Kasumi-1 (cell line): ENCODE measurements around the gene NEURL4.

Source experiments
- DNase-seq, 2 experiments: peaks; one replicate each; lab custom pipeline; 2025; lab: John Stamatoyannopoulos, UW

The NEURL4 gene

DNA sequence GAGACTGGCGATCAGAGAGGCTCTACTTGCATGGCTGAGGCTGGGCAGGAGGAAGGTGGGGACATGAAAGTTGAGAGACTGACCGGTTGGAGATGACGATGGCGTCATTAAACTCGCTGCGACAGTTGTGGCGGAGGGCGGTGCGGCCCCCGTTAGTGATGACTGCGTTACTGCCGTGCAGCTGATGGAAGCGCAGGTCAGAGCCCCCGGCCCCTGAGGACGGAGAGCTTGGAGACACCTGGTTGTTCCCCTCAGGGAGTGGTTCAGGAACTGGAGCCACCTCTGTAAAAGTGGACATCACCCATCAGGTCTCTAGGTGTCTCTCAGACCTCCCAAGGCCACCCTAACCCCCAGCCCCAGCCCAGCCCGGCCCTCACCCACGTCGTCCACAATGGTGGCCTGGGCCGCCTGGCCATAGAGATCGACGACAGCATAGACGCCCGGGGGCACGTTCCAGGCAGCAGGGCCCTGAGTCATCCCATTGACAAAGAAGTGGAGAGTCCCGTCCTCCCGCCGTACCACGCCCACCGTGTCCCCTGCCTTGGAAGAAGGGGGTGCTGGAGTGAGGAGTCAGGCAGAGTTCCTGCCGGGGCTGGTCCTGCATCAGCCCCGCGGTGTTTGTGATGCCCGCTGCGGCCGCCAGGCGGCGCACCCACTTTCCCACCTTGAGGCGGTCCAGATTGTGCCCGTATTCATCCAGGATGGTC is 5.3 kb downstream of the NEURL4 start:
- DNase-seq = no peak

DNA sequence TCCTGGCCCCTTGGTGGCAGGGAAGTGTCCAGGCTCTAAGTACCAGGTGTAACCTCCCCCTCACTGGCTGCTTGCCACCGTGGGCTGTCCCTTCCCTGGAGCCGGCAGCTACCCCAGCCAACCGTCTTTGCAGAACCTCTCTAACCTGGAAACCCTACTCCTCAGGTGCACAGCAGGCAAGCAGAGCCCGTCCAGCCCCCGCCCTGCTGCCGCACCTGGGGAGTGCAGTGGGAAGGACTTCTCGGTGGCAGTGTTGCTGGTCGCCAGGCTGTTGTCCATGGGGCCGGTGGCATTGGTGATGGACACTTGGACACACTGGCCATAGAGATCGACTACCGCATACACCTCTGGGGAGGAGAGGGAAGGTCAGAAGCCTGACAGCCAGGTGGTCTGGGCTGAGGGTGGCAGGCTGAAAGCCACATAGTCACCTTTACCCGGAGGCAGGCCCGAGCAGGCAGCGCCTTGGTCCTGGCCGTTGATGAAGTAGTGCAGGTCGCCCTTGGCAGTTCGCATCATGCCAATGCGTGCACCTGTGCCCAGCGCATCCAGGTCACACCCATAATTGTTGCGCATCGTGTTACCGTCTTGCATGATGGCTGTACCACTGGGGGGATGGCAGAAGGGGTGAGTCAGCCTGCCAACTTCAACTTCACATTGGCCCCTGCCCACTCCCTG is 6.5 kb downstream of the NEURL4 start:
- no peak for DNase-seq

DNA sequence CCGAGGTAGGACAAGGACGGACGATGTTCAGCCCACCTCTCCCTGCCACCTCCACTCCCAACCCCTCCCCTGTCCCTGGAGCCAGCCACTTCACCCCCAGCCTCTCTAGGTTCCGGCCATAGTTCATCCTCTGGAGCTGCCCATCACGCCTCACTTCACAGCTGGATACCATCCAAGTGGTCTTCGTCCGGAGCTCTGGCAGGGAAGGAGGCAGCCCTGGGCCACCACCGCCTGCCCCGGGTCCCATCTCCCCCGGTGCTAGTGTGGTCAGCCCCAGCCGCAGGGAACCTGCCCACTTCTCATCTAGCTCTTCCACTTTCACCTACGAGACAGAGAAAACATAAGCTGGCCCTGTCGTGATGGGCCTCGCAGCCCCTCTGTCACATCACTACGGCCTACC is 7.7 kb downstream of the NEURL4 start:
- DNase-seq = no peak

DNA sequence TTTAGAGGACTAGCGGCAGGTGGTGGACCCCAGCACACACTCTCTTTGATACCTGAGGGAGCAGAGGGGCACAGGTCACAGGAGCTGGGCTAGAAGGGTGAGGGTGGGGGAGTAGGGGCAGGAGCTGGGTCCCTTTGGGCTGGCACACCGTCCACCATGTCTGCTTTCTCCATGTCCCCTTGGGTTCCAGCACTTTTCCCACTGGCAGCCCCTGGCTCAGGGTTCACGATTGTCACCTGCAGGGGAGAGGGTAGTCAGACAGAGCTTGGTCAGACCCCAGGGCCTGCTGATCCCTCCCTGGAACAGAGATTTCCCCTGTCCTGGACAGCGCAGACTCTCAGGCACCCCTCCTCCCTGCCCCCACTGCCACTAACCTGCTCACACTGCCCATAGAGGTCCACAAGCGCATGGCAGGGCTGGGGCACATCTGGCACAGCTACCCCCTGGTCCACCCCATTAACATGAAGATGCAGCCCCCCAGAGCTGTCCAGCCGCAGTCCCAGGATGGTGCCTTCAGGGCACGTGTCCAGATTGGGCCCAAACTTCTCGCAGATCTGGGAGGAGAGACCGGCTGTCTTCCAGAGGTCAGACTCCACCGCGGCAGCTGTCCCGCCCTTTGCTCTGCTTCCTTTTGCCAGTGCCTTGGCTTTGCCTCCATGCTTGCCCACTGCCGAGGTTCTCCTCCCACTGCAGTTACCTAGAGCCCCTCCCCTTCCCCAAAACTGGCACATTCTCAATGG is 10.8 kb downstream of the NEURL4 start:
- DNase-seq = no peak

DNA sequence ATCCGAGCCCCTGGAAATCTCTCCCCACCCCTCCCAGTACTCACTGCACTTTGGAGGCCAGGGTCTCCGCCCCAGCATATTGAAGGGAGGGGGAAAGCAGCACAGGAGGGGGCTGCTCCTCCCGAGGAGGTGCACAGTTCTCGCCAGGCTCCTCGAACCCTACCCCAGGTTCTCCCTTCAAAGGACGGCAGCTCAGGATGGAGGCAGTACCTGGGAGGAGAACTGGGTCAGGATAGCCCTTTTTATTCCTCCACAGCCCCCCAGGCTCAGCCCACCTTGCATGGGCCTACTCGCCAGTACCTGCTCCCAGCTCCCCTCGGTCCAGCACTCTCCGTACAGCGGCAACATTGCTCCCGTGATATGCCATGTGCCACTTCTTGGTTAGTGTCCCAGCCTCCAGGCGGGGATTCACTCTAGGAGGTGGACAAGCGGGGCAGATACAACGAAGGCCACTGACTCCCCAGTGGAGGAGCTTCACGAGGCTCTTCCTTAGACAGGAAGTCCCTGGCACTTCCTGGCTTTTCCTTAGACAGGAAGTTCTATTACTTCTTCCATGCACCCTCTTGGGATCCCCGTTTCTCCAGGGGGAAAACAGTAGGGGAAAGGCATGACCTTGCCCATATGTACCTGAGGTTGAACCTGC is 11.9 kb downstream of the NEURL4 start:
- DNase-seq = no peak

DNA sequence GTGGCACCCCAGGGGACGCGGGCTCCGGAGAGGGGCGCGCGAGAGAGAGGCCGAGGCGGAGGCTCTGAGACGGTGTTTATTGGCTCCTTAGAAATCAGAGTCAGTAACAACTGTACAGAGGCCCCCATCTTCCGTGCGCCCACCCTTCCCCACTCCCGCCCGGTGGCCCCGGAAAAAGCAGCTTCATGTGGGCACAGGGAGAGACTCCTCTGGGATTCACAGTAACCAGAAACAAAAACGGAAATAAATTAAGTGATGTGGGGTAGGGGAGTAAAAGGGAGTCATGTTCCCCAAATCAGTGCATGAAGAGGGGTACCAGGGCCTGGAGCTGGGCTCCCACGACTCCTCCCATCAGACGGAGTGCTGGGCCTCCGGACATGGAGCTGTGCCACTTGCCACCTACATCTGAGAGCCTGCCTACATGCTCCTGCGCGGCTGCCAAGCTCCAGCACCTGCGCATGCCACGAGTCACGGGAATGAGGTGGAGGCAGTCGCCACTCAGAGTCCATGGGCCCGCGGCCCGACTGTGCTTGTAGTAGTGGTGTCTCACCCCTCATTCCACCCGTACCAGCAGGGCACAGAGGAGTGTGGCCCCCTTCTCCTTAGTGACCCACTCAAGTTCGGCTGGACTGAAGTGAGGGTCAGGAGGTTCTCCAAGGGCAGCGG is 13.4 kb downstream of the NEURL4 start:
- no peak for DNase-seq

DNA sequence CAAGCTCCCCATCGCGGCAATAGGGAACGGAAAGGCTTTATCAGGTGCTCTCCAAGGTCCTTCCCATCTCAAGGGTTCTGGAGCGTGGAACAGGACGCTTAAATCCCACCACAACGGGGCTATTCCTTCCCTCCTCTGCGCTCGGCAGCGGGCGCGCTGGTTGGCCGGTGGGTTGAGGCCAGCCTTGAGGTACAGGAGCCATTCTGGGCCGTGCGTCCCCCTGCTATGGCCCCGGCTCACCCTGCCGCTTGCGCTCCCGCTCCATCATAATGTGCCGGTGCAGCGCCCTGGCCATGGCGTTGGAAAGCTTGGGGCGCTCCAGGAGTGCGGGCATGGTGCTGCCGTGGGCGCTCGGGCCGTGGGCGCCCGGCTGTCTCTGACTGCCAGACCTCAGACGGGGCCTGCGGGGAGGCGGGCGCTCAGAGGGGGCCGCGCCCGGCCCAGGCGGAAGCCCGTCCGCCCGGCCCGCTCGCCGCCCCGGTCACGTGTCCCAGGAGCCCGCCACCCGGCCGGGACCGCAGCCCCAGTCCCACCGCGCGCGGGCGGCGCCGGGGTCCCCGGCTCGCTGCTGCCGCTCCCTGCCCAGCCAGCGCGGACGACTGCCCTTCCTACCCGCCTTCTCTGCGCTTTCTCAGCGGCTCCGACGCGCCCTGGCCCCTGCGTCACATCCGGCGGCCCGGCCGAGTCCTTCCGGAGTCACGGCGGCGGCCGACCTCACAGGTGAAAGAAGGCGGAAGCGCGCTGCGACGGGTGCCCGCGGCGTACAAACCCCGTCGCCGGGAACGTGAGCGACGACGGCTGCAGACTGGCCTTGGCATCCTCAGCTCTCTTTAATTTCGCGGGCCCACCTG is 14.2 kb downstream of the NEURL4 start, which contains the start of gene GPS2:
Gene GPS2 (minus strand): TSS at position 642 of the 851 bp plus-strand sequence. CDS start 308 bp downstream, at position 334.
- DNase-seq = peak; percentile 39 to 45

DNA sequence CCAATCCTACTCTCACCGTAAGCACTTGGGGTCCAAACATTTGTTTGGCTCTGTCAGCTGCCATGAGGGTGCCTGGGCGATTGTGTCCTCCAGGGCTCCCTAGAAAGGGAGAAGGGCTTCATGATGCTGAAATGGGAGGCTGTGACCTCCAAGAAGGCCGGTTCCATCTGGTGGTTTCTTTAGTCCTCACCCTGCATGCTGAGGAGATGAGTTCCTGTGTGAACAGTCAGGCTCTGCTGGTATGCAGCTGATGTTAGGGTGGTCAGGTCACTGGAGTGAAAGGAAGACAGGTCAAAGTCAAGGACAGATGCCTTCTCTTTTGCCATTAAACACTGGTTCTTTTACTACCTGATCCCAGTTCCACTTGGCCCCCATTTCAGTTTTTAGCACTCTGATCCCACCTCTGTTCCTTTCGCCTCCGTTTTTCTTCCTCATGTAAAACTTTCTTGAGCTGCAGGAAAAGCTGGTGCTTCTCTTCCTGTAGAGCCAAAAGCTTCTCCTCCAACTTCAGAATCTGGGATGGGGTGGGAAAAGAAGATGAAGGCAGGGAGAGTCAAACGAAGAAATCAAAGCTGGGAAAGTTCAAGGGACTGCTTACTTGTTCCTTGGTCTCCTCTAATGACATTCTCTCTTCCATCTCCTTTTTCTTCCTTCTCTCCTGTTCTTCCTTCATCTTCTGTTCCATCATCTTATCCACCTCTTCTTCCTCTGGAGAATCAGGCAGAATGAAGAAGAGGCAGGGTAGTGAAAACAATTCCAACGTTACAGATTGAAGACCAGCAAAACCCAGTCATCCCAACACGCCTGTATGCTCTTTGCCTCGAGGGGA is 15.0 kb downstream of the NEURL4 start:
- DNase-seq = no peak

DNA sequence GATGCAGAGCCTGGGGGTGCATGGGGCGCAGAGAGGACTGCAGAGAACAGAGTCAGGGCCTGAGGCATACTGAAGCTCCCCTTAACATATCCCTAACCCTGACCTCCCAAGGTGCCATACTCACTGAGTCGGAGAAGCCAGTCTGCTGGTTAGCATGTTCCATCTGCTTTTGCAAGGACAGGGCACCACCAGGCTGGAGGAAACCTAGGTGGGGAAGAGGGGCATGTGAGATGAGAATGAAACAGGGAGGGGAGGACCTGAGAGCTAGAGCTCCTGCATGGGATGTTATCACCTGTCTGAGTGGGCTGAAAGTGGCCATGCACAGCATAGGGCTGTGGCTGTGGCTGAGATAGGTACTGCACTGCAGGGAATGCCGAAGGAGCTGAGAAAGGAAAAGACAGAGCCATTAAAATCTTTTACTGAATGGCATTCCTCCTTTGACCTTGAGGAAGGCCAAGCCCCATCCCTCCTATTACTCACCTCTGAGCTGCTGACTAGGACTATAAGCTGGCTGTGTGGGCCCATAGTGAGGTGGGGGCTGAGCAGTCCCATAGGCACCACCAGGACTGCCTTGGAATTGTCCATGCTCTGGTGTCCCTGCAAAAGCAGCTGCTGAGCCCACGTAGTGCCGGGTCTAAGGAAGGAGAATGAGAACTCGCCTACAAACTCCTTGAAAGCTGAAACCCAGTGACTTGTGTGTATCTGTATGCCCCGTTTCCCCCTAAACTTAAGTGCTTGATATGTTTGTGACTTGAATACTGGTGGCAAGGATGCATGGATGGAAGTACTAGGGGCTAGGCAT is 15.8 kb downstream of the NEURL4 start:
- no peak for DNase-seq

DNA sequence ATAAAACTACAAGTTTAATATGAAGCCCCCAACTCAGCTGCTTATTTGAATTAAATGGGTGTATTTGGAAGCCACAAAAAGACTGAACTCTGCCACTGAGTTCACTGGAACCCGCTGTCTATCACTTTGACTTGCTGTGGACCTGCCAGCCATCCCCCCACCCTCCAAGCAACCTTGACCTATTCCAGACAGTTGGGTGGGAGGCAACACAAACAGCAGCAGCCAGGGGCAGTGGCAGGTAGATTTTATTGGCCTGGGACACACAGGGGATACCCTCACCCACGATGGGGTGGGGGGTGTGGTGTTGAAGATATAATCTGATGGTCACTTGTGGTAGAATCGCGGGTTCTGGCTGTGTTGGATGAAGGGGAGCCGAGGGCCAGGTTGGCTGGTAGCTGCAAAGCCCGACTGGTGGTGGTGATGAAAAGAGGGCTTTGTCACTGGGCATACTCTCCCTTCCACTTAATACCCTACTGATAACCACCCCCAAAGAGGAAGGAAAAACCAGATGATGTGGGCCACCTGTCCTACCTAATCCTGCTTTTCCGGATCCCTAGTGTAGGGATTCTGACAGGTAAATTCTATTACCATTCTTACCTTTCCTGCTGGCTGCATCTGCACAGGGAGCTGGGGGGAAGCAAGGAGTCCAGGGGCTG is 16.6 kb downstream of the NEURL4 start:
- no peak for DNase-seq

DNA sequence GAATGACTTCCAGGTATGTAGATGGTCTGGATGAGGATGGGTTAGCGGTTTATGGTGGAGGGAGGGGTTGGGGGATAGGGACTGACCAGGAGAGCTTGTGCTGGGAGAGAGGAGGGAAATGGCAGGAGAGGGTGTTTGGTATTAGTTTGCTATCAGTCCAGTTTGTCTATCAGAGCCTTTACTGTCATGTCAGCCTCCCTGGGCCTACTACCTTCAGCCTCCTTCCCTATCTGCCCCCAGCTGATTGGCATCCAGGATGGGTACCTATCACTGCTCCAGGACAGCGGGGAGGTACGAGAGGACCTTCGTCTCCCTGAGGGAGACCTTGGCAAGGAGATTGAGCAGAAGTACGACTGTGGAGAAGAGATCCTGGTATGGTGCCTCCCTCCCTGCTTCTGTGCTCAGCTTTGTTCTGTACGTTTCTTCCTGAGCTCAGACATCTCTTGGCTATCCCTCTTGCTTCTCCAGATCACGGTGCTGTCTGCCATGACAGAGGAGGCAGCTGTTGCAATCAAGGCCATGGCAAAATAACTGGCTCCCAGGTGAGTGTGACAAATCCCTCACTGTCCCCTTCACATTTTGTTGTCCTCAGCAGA is 17.9 kb downstream of the NEURL4 start:
- DNase-seq = no peak

DNA sequence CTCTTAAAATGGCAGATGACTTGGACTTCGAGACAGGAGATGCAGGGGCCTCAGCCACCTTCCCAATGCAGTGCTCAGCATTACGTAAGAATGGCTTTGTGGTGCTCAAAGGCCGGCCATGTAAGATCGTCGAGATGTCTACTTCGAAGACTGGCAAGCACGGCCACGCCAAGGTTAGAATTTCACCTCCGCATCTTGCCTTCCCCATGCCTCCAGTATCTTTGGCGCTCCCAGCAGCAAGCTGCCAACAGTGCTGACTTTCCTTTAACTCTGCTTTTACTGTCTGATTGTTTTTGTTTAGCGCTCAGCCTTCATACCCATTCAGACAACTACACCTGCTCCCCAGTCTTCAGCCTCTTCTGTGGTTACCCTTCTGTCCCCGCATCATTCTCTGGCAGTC is 19.5 kb downstream of the NEURL4 start:
- DNase-seq = no peak

DNA sequence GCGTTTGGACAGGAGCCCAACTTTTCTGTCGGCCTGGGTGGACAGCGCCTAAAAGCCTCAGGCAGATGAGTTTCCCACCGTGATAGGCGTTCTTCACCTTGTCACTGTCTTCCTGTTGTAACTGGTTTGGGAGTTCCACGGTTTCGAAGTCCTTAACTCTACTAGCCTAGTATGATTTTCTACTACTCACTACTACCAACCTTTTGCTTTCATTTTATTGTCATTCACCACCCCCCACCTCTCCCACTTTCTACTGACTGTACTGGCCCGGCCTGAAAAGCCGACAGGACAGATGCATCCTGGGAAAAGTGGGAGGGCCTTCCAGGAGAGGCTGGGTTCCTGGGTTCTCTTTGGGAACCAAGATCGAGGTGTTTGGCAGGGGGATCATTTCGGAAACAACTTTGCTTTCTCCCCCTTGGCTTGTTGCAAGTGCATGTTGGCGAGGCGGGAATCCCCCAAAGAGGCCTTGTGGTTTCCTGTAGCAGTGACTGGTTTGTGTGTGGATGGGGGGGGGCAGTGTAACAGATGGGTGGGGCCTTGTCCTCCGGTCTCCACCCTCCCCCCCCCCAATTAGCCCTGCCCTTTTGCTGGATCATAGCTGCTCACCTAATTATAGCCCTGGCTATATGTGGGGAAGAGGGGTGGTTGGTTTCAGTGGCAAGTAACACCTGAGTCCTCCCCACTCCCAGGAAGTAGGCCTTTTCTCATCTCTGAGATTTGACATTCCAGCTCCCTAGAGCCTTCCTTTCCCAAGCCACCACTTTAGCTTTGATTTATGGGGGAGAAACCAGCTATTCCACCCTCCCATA is 20.3 kb downstream of the NEURL4 start:
- DNase-seq = peak; percentile 44 to 49

DNA sequence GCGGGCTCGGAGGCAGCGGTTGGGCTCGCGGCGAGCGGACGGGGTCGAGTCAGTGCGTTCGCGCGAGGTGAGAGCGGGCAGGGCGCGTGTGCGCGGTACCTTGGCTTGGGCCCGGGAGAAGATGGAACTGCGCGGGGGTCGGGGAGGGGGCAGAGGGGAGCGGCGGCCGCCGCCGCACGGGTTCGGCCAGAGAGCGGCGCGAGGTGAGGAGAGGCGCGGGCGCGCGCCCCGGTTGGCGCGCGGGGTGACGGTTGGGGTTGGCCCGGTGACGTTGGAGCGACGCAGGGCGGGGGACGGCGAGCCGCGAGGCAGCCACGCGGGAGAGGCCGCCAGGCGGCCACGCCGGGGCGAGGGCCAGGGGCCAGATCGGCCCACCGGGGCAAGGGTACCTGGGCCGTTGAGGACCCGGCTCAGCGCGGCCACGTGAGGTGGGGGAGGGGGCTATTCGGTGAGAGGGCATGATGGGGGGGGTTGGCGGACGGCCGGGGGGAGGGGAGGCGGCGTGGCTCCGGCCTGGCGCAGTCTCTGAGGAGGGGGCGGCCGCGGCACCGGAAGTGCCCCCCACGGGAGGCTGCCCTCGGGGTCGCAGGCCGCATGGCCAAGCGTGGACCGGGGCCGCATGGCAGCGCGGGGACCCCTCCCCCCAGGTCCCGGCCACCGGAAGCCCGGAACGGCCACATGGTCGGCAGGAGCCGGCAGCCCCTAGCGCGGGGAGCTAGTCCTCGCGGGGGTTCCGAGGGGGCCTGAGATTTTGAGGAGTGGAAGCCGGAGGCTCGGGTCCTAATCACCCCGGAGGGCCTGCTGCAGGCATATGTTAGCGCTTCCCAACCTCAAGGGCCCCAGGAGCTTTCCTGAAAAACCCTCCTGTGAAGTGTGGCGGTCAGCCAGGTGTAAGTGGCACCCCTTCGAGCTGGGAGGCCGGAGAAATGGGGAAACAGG is 21.2 kb downstream of the NEURL4 start:
- DNase-seq = no peak

DNA sequence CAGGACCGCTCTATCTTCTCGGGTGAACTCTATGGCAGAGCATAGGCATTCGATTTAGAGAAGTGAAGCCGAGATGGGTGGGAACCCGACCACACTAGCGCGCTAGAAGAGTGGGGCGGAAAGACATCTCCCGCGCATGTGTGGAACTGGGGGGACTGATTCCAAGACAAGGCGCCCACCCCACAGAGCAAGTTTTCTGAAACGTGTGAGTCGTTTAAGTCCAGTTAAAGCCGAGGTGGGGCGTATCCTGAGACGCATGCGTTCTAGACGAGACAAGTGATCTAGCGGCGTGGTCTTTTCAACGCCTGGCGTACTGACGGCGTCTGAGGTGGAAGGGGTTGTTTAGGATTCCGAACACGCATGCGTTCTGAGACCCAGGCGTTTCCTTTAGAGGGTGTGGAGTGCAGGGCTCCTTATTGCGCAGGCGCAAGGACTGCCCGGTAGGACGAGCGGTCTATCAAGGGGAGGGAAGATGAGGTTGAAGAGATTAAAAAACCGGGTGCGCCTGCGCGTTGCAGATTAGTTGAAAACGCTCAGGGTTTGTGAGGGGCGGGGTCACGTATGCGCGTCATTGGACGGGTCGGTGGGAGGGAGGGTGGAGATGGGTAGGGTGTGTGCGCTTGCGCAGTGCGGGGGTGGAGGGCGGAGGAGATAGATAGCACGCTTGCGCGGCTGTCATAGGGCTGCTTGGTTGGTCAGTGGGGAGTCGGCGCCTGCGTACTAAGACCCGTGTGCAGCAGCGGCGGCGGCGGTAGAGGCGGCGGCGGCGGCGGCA is 22.0 kb downstream of the NEURL4 start, which contains the start of gene EIF5A:
Gene EIF5A (plus strand): TSS at position 718 of the 775 bp plus-strand sequence. CDS start 2,008 bp downstream, outside the sequence.
- peak; percentile 93 to 94 for DNase-seq
